ENCODE measurements around the gene NRF1.
"Not testable (repeated sequence)": the region's sequence is repeated elsewhere in the genome, so short reads cannot be mapped to it uniquely, and the experiment has no call there.

NRF1 gene

GRCh38 chr7:129649128-129649690, 37.7 kb downstream of the NRF1 start:
- no peak for DNase-seq (ENCODE audit: low read depth in 2 of 2)

DNA sequence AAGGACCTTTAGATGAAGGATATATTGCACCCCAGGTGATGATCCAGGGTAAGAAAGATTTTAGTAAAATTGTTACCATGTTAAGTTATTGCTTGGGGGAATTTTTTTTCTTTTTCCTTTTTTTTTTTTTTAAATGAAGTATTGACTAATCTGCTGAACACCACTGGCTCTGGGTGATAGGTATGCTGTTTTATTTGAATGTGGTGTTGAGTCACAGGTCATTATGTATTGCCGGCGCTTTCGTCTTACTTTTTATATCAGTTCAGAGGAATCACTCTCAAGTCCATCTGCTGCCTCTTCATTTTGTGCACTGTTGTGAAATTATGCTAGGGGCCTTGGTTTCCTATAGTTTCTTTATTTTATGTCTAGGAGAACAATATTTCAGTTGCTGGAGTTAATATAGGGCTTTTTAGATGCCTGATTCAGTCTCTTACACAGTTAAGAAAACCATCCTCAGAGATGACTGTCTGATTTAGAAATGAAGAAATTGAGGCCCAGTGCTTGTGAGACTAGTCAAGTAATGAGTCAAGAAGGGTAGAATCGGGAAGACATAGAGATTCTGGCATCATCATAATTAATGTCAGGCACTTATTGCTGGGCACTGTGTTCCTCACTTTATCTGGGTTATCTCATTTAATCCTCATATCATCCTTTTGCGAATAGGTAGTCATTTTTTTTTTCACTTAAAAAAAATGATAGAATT, 38.7 kb downstream of the NRF1 start:
- no peak for DNase-seq (ENCODE audit: low read depth in 2 of 2)

- no peak for DNase-seq (ENCODE audit: low read depth in 2 of 2)
These were observed 41.4 kb downstream of the NRF1 start for GRCh38 chr7:129652914-129653313.

DNA sequence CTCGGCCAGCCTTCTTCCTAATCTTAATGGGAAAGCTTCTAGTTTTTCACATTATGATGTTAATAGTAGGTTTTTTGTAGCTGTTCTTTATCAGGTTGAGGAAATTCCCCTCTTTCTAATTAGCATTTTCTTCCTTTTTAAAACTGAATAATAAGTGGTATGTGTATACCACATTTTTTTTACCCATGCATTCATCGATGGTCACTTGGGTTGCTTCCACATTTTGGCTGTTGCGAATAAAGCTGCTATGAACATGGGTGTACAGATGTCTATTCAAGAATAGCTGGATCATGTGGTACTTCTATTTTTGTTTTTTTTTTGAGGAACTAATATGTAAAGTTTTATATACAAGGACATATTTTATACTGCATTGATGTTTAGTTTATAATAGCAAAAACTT, 44.3 kb downstream of the NRF1 start:
- DNase-seq (ENCODE audit: low read depth in 2 of 2): no peak

DNA sequence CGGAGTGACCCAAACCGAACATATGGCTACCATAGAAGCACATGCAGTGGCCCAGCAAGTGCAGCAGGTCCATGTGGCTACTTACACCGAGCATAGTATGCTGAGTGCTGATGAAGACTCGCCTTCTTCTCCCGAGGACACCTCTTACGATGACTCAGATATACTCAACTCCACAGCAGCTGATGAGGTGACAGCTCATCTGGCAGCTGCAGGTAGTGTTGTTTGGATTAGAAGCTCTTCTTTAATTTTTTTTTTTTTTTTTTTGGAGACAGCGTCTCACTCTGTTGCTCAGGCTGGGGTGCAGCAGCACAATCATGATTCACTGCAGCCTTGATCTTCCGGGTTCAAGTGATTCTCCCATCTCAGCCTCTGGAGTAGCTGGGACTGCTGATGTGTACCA, 45.8 kb downstream of the NRF1 start:
- DNase-seq (ENCODE audit: low read depth in 2 of 2): no peak

GRCh38 chr7:129659907-129660306, 48.4 kb downstream of the NRF1 start:
- not testable (repeated sequence) for DNase-seq (ENCODE audit: low read depth in 2 of 2)

- no peak for DNase-seq (ENCODE audit: low read depth in 2 of 2)
These were observed 50.2 kb downstream of the NRF1 start for GRCh38 chr7:129661645-129662182.

DNA sequence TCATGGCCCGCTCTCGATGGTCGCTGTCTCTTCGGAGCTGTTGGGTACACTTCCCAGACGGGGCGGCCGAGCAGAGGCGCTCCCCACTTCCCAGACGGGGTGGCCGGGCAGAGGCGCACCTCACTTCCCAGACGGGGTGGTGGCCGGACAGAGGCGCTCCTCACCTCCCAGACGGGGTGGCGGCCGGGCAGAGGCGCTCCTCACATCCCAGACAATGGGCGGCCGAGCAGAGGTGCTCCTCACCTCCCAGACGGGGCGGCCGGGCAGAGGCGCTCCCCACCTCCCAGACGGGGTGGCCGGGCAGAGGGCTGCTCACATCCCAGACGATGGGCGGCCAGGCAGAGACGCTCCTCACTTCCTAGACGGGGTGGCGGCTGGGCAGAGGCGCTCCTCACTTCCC, 51.7 kb downstream of the NRF1 start:
- DNase-seq (ENCODE audit: low read depth in 2 of 2): not testable (repeated sequence)

GRCh38 chr7:129664029-129665012, 52.8 kb downstream of the NRF1 start:
- DNase-seq (ENCODE audit: low read depth in 2 of 2): no peak

- DNase-seq (ENCODE audit: low read depth in 2 of 2): no peak
These were observed 53.5 kb downstream of the NRF1 start for GRCh38 chr7:129665013-129665401.

- DNase-seq (ENCODE audit: low read depth in 2 of 2): no peak
These were observed 55.6 kb downstream of the NRF1 start for GRCh38 chr7:129667116-129667515.

DNA sequence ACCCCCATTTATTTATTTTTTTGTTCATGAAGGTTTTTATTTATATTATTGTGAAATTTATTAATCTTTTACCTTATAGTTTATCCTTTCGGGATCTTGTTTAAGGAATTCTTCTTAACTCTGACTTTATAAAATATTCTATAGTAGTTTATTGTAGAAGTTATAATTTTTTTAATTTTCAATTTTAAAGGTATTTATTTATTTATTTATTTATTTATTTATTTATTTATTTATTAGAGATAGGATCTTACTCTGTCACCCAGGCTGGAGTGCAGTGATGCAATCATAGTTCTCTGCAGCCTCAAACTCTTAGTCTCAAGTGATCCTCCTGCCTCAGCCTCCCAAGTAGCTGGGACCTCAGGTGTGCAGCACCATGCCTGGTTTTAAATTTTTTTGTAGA, 56.0 kb downstream of the NRF1 start:
- no peak for DNase-seq (ENCODE audit: low read depth in 2 of 2)

GRCh38 chr7:129669901-129670300, 58.4 kb downstream of the NRF1 start:
- no peak for DNase-seq (ENCODE audit: low read depth in 2 of 2)

DNA sequence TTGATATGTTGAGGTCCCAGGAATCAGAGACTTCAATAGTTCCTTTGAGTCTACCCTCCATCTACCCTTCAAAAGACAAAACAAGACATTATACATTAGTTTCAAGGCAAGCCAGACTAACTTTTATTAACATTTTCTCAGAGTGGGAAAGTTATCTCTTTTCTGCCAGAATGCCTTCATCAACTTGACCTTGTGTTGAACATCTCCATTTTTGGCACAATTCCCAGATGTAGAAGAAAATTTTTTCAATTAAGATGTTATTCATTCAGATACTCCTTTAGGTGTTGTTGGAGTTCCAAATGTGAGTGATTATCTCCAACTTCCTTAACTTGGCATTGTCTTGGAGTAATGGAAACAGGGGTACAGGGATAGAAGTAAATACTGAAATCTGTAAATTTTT, 59.1 kb downstream of the NRF1 start:
- DNase-seq (ENCODE audit: low read depth in 2 of 2): no peak

GRCh38 chr7:129671266-129671665, 59.7 kb downstream of the NRF1 start:
- DNase-seq (ENCODE audit: low read depth in 2 of 2): no peak

- not testable (repeated sequence) for DNase-seq (ENCODE audit: low read depth in 2 of 2)
These were observed 63.0 kb downstream of the NRF1 start for GRCh38 chr7:129674475-129674874.

- no peak for DNase-seq (ENCODE audit: low read depth in 2 of 2)
These were observed 64.0 kb downstream of the NRF1 start for GRCh38 chr7:129675521-129675920.

- DNase-seq (ENCODE audit: low read depth in 2 of 2): no peak
These were observed 64.7 kb downstream of the NRF1 start for GRCh38 chr7:129676017-129676897.

DNA sequence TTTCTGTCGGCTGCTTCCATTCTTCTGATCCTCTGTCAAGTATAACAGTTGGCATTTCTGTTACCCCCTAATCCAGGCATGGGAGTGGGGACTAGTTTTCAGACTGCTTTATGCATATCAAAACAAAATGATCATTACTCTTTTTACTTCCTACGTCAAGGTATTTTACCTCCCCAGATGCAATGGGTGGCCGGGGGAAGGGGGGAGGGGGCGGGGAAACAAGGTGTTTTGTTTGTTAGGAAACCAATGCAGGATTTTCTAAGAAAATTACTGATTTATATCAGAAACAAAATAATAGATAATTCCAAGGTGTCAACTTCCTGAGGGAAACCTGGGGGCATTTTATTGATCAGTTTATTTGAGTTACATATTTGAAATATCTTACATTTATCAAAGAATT, 66.3 kb downstream of the NRF1 start:
- DNase-seq (ENCODE audit: low read depth in 2 of 2): no peak

DNA sequence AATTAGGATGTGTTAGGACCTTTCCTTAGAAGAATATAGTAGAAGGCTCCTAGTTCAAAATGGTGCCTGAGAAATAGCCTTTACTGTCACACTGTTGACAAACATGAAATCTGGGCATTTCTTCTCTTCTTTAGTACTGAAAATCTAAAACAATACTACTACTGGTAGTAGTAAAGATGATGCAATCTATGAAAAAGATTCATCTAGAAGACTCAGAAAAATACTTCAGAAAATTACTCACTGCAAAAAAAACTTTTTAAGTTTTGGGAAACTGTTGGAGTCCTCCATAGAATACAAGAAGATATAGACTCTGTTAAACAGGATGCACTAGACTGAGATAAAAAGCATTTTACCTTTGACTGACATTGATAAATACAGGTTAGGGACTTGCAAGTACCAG, 67.1 kb downstream of the NRF1 start:
- DNase-seq (ENCODE audit: low read depth in 2 of 2): no peak

DNA sequence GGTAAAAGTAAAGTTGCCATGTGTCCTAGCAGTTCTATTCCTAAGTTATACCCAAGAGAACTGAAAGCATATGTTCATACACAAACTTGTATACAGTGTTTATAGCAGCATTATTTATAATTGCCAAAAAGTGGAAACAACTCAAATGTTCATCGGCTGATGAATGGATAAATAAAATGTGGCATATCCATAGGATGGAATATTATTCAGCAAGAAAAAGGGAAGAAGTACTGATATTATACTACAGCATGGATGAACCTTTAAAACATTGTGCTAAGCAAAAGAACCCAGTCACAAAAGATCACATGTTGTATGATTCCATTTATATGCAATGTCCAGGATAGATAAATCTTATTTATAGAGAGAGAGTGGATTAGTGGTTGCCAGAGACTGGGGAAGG, 68.9 kb downstream of the NRF1 start:
- no peak for DNase-seq (ENCODE audit: low read depth in 2 of 2)
